ENCODE results near the gene CHN1.
A peak's percentile ranks its signal among the peaks of the same experiment; 100 is the strongest.

The CHN1 gene

DNA sequence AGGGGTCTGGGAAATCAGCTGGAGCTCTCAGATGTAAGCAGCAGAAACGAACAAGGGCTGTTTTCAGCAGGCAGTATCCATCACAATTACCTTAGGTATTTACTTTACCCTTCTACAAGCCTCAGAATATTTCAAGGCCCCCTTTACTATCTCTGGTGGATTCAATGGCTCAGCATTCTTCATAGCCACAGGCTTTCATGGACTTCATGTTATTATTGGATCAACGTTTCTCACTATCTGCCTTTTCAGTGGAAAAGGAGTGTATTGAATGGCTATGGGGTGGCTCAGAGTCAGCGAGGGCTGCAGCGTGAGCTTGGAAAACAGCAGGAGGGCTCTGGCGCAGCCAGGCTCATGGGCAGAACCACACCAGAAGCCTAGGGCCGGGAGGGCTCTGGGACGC lies 224.3 kb downstream of the CHN1 start:
- DNase-seq, result no peak

DNA sequence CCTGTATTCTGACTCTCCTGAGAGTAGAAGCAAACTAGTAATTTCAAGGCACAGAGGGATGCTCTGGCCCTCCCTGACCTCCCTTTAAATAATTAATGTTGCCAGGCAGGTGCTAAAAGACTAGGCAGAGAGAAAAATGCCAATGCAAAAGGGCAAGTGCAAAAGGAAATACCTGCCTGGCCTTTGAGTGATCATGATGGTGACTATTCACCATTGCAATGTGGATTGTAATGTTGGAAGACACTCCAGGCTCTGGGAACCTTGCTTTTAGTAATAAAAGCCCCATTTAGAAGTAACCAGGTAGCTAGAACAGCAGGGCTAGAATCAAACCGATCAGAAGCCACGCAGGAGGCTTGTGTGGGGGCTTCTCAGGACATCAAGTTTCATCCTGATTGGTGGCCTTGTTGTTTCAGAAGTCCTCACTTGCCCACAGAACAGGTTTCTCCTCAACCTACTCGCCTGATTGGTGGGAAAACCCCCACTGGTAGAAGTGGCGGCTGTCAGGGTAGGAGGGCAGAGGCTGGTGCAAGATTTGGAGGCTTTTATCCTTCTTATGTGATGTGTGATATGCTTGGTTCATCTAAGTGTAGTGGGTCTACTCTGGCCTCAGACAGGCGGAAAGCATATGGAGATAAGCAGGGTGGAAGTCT lies 224.9 kb downstream of the CHN1 start:
- DNase-seq, result no peak

DNA sequence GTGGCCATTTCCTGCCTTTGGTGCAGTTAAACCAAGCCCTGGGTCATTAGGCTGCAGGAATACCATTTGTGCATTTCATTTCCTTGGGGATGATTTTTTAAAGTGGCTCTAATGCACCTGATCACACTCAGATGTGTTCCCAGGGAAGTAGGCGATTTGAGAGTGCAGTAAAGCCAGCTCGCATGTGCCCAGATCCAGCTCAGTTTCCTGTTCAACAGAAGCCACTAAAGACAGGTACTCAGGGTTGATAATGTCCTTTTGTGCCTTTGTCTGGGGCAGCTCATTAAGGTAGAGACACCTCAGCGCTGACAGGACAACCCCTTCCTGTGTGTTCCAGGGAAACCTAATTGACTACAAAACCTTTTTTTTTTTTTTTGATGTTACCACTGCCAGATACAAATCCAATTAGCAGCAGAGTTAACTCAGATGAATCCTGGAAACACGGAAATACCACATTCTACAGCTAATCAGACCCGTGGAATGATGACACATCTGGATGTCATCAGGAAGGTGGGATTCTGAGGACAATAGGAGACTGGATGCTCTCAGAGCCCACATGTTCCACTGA lies 225.7 kb downstream of the CHN1 start:
- DNase-seq, result peak; percentile 25

DNA sequence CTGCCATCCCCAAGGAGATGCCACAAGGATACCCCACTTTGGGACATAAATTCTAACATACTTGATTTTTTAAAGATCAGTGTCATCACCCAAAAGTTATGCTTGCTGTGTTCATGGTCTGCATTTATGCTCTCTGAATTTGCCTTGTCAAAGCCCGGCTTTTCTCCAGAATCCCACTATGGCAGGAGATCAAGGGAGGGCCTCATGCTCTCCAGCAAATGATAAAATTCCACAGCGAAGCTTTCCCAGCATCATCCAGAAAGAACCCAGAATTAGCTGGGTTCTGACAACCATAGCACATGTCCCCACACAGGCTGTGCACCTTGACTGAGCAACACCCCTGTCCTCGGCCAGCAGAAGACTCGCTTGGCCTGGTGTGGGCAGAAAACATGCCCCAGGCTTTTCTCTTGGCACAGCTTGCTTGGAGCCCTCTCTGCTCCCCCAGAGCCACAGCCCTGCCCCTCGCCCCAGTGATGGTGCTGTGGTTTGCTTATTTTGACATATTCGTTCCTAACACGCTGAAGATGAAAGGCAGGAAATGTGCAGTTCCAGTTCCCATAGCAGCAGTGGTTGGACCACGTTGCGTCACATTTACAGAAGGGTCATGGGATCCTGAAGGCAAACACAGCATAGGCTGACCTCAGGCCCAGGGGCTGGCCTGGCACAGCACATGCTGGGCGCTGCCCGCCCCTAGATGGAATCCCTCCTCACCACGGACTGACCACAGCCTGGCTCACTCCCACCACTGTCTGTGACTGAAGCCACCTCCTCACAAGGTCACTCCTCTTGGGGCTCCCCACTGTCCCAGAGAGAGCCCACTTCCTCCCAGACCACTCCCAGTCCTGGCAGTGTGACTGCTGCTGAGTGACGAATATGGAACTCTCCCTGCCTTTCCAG lies 226.8 kb downstream of the CHN1 start:
- peak; percentile 69 for DNase-seq

DNA sequence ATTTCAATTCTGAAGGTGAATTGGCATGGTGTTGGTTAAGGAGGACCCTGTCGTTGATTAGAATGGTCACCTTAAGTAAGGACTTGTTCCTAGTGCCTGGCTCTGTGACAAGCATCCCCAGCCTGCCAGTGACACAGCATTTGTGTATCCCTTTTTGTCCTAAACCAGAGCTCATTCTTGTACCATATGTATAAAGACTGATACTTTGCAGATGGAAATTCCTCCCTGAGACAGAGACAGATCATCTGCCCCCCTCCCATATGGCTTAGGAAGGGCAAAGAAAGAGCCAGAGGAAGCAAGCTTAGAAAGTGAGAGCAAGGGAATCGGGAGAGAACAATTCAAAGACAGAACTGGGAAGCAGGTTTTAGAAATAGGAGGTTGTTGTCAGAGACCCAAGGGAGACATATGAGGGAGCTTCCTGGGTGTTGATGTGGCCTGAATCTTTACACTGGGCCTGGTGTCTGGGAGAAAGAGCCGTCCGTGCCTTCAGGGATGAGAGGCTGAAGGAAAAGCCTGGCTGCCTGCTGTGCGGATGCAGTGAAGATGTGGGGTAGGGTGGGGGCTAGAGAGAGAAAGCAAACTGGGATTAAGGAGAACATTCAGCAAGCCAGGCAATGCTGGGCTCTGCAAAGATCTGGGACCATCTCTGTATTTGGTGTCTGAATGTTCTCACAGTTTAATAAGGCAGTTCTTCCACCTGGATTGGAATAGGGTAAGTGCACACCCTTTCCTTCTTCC lies 227.7 kb downstream of the CHN1 start:
- DNase-seq, result no peak

DNA sequence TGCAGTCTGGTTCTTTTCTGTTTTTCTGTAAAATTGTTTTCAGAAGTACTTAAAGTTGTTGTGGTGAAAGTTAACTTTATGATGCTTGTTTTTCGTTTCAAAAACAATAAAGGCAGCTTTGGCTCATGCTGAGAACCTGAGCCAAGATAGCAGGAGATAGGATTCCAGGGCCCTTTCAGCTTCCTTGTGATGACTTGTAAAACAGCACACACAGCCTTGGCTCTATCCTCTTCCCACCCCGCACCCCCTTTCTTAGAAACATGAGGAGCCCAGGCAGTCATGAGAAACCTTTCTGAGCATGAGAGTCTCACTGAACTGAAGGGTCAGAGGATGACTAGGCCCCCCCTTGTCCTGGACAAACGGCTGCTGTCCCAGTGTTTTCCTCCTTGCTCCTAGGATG lies 228.5 kb downstream of the CHN1 start:
- no peak for DNase-seq

DNA sequence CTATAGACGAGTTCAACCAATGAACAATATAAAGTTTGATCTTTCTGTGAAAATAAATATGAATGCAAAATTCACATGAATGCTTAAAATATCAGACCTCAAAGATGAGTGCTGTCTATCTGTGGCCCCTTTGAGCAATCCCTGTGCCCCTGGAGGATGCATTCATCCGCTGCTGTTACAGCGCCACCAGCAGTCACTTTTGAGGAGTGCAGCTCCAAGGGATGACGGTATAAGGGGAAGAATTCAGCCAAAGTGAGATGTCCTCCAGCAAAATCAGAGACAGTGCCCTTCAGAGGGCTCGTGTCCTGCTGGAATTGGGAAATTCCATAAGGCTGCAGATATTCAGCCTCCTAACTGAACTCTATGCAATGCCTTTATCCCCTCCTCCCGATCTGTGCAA lies 229.0 kb downstream of the CHN1 start:
- DNase-seq, result no peak

DNA sequence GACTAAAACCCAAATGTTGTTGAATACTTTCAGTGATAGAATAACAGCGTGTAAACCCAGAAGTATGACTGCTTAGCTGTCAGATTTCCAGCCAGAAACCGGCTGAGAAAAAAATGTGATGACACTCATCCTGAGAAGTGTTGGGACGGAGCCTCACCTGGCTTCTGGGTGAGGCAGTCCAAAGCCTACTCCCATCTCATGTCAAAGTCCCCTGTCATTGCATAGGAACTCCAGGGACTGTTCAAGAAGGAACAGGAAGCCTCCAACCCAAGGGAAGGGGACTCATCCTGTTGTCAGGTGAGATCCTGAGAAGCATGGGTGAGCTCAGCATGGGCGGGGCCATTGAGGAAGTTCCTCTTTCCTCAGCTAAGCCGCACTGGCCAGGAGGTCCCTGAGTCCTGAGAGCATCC lies 229.6 kb downstream of the CHN1 start:
- DNase-seq, result peak; percentile 12

DNA sequence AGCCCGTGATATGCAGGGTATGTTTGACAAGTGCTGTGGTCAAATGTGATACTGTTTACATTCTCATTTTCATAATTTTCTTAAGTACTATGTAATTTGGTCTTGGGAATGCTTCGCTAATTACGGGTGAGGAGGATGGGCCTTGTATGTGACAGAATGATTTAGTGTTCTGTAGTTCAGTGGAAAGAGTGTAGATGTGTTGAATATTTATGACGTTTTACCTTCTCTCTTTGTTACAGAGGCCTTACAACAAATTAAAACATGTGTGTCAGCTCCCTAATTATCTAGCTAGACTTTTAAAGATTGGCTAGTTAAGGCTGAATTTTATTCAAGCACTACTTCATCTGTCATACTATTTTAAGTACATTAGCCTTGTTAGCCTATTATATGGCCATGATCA lies 230.3 kb downstream of the CHN1 start:
- DNase-seq, result no peak

DNA sequence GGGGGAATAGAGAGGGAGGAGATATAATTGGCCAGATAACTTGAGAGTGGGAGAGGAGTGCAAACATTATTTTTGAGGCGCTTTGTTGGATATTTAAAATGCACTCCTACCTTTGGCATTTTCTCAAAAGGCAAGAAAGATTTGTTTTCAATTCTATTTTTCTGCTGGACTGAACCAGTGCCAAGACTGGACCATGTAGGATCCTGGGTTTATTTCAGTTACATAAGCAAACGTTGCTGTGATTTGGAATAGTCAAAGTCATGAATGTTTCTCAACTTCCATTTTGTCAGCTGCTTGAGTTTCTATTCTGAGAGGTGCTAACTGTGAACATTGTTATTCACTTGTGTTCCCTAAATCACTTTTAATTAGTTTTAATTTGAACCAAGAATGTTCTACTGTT lies 232.0 kb downstream of the CHN1 start:
- DNase-seq, result no peak

DNA sequence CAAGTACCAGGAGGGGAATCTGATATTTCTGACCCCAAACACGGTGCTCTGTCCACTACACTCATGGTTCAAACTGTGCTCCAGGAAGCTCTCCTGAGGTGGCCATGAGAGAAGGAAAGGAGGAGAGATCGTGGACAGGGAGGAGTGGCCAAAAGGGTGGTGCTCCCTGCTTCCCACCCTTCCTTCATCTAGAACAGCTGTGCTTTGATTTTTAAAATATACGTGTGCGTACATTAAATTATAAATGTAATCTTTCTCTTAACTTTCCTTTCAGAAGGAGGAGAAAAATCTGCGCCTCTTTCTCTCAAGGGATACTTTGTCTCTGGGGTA lies 232.7 kb downstream of the CHN1 start:
- no peak for DNase-seq

DNA sequence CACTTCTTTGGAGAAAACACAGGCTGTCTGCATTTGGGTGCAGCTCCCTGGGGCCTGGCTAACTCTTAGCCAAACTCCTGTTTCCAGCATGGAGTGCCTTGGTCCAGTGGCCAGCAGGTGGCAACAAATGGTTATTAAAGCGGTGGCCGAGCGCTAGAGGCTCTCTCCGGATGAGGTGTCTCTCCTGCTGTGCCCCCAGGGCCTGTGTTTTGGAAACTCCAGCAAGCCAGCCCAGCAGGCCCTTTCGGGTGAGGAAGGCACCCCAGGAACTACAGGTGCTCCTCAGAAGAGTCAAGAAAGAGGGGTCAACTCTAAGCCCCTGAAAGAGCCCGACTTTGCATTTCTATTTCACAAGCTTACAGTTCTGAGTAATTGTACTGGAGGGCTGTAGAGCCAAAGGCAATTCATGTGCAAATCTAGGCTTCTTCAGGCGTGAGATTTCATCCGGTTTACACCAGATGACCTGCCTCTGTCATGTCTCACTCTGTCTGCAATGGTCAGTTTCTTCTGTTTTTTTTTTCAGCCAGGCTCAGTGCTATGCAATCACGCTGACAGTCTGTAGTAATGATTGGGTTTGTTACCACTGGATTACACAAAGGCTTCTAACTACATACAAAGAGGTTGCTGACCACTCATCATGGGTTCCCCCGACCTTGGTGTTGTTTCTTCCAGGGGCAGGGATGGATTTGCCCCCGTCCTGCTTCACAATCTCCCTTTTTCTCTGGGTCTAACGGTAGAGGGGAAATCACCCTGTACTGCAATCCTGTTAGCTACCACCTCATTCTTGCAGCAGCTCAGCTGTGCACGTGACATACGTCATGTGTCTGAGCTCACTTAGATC lies 233.3 kb downstream of the CHN1 start:
- DNase-seq, result peak; percentile 54

DNA sequence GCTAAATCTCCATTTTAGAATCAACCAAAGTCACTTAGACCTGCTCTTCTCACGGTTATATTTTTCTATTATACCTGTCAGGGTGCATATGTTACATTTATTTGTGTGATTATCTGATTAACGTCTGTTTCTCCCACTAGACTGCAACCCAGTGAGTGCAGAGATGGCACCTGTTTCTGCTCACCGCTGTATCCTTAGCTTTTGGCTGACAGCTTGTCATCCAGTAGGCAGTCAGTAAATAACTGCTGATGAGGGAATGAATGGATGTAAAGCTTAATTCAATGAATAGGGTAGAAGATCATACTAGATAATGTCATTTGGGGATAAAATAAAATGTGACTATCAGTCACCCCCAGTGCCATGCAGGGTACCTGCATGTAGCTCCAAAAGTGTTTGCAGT lies 234.0 kb downstream of the CHN1 start:
- no peak for DNase-seq

DNA sequence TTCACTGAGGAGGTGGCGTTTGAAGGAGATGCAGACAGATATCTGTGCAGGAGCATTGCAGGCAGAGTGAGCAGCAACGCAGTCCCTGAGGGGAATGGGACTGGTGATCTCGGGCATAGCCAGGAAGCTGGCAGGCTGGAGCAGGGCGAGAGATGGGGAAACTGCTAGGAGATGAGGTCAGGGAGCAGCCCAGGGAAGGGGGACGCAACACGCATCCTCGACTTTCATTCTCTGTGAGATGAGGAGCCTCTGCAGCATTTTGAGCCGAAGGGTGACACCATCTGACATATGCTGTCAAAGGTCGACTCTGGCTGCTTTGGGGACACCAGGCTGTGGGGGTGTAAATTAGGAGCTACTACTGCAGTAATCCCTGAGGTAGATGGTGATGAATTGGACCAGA lies 236.6 kb downstream of the CHN1 start:
- DNase-seq, result no peak

DNA sequence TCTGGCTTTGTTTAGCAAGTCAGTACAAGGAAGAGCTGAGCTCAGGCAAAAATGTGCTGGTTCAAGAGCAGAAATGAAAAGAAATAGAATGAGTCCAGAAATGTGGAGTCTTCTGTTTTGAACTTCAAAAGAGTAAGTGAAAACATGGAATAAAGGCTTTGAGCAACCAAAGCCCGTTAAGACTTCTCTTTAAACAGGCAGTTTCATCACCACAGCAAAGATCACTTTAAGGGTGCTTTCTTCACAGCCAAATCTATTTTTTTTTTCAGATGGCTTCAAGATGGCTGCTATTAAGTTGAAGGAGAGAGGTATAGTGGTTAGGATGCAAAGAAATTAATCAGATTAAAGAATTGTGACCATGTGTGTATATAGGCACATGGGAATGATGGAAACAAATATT lies 238.9 kb downstream of the CHN1 start:
- DNase-seq, result no peak

DNA sequence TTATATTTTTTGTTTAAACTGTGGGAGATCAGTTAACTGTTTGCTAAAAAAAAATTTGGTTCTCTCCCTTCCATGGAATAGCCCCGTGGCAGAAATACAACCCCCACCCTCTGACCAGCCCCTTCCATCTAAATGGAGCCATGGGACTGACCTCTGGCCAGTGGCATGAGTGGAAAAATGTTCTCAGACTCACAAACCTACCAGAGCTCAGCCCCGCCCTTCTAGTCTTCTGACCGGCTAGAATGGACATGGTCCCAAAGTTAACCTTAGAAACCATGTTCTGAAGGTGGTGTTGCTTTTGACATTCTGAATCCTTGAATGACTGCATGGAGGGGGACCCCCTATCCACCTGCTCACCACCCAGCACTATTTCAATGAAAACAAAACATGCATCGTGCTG lies 239.6 kb downstream of the CHN1 start:
- DNase-seq, result no peak

DNA sequence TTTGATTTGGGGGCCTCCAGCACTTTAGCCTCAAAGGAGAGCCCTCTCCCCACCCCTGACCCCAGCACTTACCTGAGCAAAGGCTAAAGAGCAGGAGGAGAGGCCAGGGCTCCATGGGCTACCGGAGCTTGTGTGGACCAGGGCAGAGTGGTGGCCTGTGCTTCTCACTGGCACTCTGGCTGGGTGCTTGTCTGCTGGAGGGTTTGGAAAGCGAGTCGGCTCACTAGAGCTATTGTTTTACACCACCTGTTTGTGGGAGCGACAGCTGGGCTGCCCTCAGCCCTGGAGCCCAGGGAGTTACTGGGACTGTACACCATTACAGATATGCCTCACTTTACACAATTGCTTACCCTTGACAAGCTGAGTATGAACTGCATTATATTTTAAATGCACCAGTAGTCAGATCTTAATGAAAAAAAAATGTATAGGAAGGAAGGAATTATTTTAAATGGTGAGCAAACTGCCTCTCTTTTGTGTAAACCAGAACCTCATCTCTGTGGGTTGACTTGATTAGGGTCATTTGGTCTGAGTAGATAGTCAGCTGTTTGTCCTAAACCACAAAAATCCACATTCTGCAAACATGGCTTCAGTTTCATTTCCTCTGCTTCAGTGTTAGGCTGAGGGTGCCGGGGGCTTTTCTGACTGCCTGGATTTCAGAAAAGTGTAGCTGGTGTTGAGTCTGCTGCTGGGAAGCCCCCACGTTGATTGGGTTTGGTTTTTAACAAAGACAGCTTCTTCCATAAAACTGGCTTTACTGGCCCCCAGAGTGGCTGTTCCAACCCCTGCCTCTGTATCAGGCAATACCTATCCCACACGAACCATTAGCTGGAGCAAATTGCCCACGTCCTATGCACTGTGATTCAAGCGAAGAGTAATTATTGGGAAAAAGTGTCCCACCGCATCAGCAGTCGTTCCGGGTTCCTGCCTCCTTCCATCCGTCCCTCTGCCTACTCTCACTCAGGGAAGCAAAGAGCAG lies 240.6 kb downstream of the CHN1 start, which contains the start of gene CHRNA1:
CHRNA1 (minus strand) TSS at position 193 of the 976 bp plus-strand sequence; CDS start at position 115, 78 bp downstream.
- no peak for DNase-seq

DNA sequence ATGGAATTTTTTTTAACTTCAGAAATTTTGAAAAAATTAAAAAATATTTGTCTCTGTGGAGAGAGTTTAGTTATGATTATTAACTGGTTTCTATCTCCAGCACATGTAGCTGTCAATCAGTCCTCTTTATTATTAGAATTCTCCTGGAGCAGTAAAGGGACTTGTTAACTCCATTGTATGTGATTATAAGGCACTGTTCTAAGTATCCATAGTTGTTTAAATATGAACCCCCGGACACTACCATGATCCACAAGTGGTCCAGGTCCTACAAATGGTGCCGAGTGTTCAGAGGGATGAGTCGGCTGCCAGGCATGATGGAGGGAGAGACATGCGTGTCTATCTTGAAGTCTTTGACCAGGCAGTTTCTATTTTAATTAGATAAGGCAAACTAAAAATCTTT lies 241.4 kb downstream of the CHN1 start:
- DNase-seq, result no peak

DNA sequence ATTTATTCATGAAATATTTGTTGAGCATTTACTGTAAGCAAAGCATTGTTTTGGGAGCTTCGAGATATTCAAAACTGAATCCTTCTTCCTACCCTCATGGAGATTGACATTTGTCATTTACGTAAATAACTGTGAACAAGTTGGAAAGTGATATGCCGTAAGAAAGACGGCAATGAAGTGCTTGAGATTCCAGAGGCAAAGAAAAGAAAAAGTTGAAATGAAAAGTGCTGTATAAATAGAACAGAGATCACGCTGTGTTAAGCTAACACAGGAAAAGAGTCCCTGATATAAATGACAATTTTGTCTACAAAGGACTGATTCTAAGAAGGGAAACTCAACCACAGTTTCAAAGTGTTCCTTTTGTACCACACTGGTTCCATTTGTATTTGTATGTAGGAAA lies 242.7 kb downstream of the CHN1 start:
- no peak for DNase-seq

DNA sequence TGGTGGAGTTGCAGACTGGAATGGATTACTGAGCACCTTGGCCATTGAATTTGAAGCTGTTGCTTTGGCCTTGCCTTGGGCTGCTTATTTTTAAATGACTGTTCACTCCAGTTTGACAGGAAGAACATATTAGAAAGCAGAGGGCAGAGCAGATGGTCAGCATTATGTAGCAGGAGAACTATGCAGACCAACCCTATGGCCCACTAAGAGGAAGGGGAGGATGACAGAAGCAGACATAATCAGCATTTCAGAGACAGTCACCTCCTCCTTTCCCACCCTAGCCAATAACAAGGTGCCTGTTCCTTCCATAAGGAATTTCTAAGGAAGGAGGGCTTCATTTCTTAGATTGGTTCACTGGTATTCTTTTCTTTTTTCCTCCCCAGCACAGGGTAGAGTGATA lies 243.3 kb downstream of the CHN1 start:
- DNase-seq, result no peak

DNA sequence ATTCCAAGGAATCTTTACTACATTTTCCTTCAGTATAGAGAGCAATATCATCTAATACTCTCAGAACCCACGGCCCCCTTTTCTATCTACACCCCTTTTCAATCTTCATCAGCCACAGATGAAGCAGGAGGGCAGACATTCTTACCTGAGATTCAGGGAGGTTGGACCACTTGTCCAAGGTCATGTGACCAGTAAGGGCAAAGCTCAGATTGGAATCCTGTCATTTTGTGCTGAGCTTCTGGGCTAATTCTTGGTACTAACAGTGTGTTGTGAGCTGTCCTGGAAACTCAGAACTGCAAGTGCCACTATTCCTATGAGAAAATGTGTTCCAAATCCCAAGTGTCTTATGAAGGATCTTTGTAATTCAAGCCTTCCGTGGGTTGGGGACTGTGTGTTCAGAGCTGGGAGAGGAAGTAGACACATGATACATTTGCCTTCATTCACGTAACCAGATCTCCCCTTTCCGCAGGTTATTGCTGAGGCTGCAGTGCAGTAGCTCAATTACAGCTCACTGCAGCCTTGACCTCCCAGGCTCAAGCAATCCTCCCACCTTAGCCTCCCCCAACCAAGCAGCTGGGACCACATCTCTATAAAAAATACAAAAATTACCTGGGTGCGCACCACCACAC lies 244.2 kb downstream of the CHN1 start:
- DNase-seq, result no peak
